Dermis blood vessel endothelial cell (primary cell): ENCODE results near the gene MYPN. TPM values are rescaled to one million over a fixed set of nuclear protein-coding genes. Genes with fewer than 3 reads are reported as not detected.

Source experiments
- DNase-seq: peaks from one replicate; pipeline ENCODE4 v3.0.0; 2010
- total RNA-seq: library from RNA; depleted of rRNA; stranded (reverse); fragments of >200 nt; gene quantifications from 2 replicates; pipeline ENCODE4 v1.2.3, GENCODE V29; 2014

Gene MYPN
- total RNA-seq, 1 donor from 2014 or later, result not detected

GRCh38 chr10:68090586-68090985, 18.7 kb upstream of the MYPN start:
- no peak for DNase-seq

- DNase-seq, result no peak
Measured at GRCh38 chr10:68092512-68092911, 16.8 kb upstream of the MYPN start.

- DNase-seq, result peak; percentile 4
Measured at GRCh38 chr10:68095153-68095552, 14.1 kb upstream of the MYPN start.

GRCh38 chr10:68096913-68097516, 12.3 kb upstream of the MYPN start:
- DNase-seq, result peak; percentile 85

- no peak for DNase-seq
Measured at GRCh38 chr10:68099736-68100135, 9.6 kb upstream of the MYPN start.

GRCh38 chr10:68101066-68101465, 8.2 kb upstream of the MYPN start:
- no peak for DNase-seq

GRCh38 chr10:68103261-68103878, 5.9 kb upstream of the MYPN start:
- DNase-seq, result no peak

- no peak for DNase-seq
Measured at GRCh38 chr10:68103901-68104300, 5.4 kb upstream of the MYPN start.

GRCh38 chr10:68105820-68106219, 3.5 kb upstream of the MYPN start:
- DNase-seq, result no peak

- no peak for DNase-seq
Measured at GRCh38 chr10:68106656-68107055, 2.6 kb upstream of the MYPN start.

GRCh38 chr10:68107651-68108050, 1.6 kb upstream of the MYPN start:
- DNase-seq, result no peak

GRCh38 chr10:68108051-68108450, 1.2 kb upstream of the MYPN start:
- DNase-seq, result no peak

GRCh38 chr10:68108653-68109052, 635 bp upstream of the MYPN start:
- no peak for DNase-seq

GRCh38 chr10:68110027-68110426, 739 bp downstream of the MYPN start:
- DNase-seq, result no peak

GRCh38 chr10:68111584-68111983, 2.3 kb downstream of the MYPN start:
- no peak for DNase-seq

- no peak for DNase-seq
Measured at GRCh38 chr10:68112837-68113236, 3.5 kb downstream of the MYPN start.

GRCh38 chr10:68118657-68119056, 9.4 kb downstream of the MYPN start:
- no peak for DNase-seq

GRCh38 chr10:68121020-68121743, 11.9 kb downstream of the MYPN start:
- DNase-seq, result no peak

GRCh38 chr10:68121852-68122251, 12.6 kb downstream of the MYPN start:
- no peak for DNase-seq

- DNase-seq, result no peak
Measured at GRCh38 chr10:68124718-68125117, 15.4 kb downstream of the MYPN start.

GRCh38 chr10:68125772-68126171, 16.5 kb downstream of the MYPN start:
- no peak for DNase-seq

GRCh38 chr10:68128015-68128414, 18.7 kb downstream of the MYPN start:
- DNase-seq, result no peak

GRCh38 chr10:68132391-68132790, 23.1 kb downstream of the MYPN start:
- DNase-seq, result no peak

GRCh38 chr10:68133523-68133922, 24.2 kb downstream of the MYPN start:
- peak; percentile 88 for DNase-seq
